Neural progenitor cell (in vitro differentiated cells): ENCODE results near the gene MVD. TPM values are rescaled to one million over a fixed set of nuclear protein-coding genes. Genes with fewer than 3 reads are reported as not detected.
A peak's percentile ranks its signal among the peaks of the same experiment; 100 is the strongest.

Source experiments
- DNase-seq: peaks from one replicate; pipeline ENCODE4 v3.0.0-alpha.2; 2016; ENCODE audit warnings: low spot score
- H2AFZ ChIP-seq: fragments of 200-600 bp; sonication (generic); replicated peaks from 2 replicates; pipeline ENCODE4 v1.6.1; 2016; ENCODE audit warnings: antibody characterized with exemption
- H3F3A ChIP-seq: fragments of 200-600 bp; sonication (generic); 2 replicates; pipeline ENCODE4 v1.6.1; 2016; ENCODE audit warnings: antibody characterized with exemption, low read depth
- H3K27ac ChIP-seq: fragments of 200-600 bp; sonication (generic); 2 replicates; pipeline ENCODE4 v1.5.1; 2016; ENCODE audit warnings: mild to moderate bottlenecking
- H3K27me3 ChIP-seq: fragments of 200-600 bp; sonication (generic); 2 replicates; pipeline ENCODE4 v1.6.1; 2016; ENCODE audit warnings: mild to moderate bottlenecking, moderate library complexity
- H3K36me3 ChIP-seq: fragments of 200-600 bp; sonication (generic); 2 replicates; pipeline ENCODE4 v1.5.1; 2016
- H3K4me1 ChIP-seq: fragments of 200-600 bp; sonication (generic); 2 replicates; pipeline ENCODE4 v1.6.1; 2016; ENCODE audit warnings: mixed run types
- H3K4me2 ChIP-seq: fragments of 200-600 bp; sonication (generic); 2 replicates; pipeline ENCODE4 v1.6.1; 2016
- H3K4me3 ChIP-seq: fragments of 200-600 bp; sonication (generic); 2 replicates; pipeline ENCODE4 v1.5.1; 2016
- H3K79me2 ChIP-seq: fragments of 200-600 bp; sonication (generic); 2 replicates; pipeline ENCODE4 v1.6.1; 2016; ENCODE audit warnings: low read depth
- H3K9ac ChIP-seq: fragments of 200-600 bp; sonication (generic); 2 replicates; pipeline ENCODE4 v1.6.1; 2016
- H3K9me3 ChIP-seq: fragments of 200-600 bp; sonication (generic); 2 replicates; pipeline ENCODE4 v1.5.1; 2016; ENCODE audit warnings: low read depth
- H4K20me1 ChIP-seq: fragments of 200-600 bp; sonication (generic); 2 replicates; pipeline ENCODE4 v1.6.1; 2016; ENCODE audit warnings: low read depth
- H3K27ac Mint-ChIP-seq: 3 replicates; pipeline ENCODE4 v1.8.0; 2021; ENCODE audit warnings: mixed read lengths
- H3K27me3 Mint-ChIP-seq: 2 replicates; pipeline ENCODE4 v1.8.0; 2022; ENCODE audit warnings: low read depth, mild to moderate bottlenecking, inconsistent platforms, moderate library complexity, mixed read lengths; ENCODE audit not compliant: insufficient read depth
- H3K36me3 Mint-ChIP-seq: 3 replicates; pipeline ENCODE4 v1.8.0; 2021; ENCODE audit warnings: mixed read lengths
- H3K4me1 Mint-ChIP-seq: 3 replicates; pipeline ENCODE4 v1.8.0; 2021; ENCODE audit warnings: mixed read lengths
- H3K4me3 Mint-ChIP-seq: 3 replicates; pipeline ENCODE4 v1.8.0; 2021; ENCODE audit warnings: mild to moderate bottlenecking, moderate library complexity, mixed read lengths
- H3K9me3 Mint-ChIP-seq: 3 replicates; pipeline ENCODE4 v1.8.0; 2020; ENCODE audit warnings: mixed read lengths
- CTCF ChIP-seq: fragments of 200-600 bp; sonication (generic); IDR thresholded peaks from 2 replicates; pipeline ENCODE4 v1.5.1; 2017; ENCODE audit warnings: antibody characterized with exemption, mild to moderate bottlenecking
- EZH2 ChIP-seq: fragments of 200-600 bp; sonication (generic); IDR thresholded peaks from 2 replicates; pipeline ENCODE4 v1.6.1; 2017; ENCODE audit warnings: antibody characterized with exemption, mild to moderate bottlenecking, moderate library complexity
- EZH2phosphoT487 ChIP-seq: fragments of 200-600 bp; sonication (generic); IDR thresholded peaks from 2 replicates; pipeline ENCODE4 v1.6.1; 2017; ENCODE audit warnings: antibody characterized with exemption
- total RNA-seq: library from RNA; depleted of rRNA; stranded (reverse); fragments of >200 nt; gene quantifications from 2 replicates; pipeline ENCODE4 v1.2.3, GENCODE V29; 2015; ENCODE audit warnings: low replicate concordance

The MVD gene
- total RNA-seq, 1 donor from 2014 or later = 12.7 TPM

GRCh38 chr16:88613911-88614817 lies 48.7 kb downstream of the MVD start:
- Histone ChIP-seq H3K9me3 (no peaks in the 10 kb centered on the region), H3K4me1 (no peaks in the 10 kb centered on the region), H4K20me1 (peaks cover 96% of the 10 kb centered on the region), H3K79me2 (peaks cover 34% of the 10 kb centered on the region), H3K4me2 (no peak overlapping the region), H3K27ac (no peak overlapping the region), H3K36me3 (no peaks in the 10 kb centered on the region), H3K9ac (no peak overlapping the region), H3K4me3 (no peak overlapping the region), H2AFZ (no peak overlapping the region), H3K27me3 (no peaks in the 10 kb centered on the region), H3F3A (peaks cover 9% of the 10 kb centered on the region)
- Mint-ChIP-seq H3K4me3 (no peak overlapping the region), H3K4me1 (peaks cover 16% of the 10 kb centered on the region), H3K27ac (peak overlapping the region; percentile 60), H3K36me3 (peaks cover 20% of the 10 kb centered on the region), H3K9me3 (no peaks in the 10 kb centered on the region), H3K27me3 (peaks cover 2% of the 10 kb centered on the region)
- no peak for DNase-seq
- no peak for TF ChIP-seq EZH2
- no peak for TF ChIP-seq CTCF
- no peak for TF ChIP-seq EZH2phosphoT487

GRCh38 chr16:88613293-88613692 lies 49.6 kb downstream of the MVD start:
- Mint-ChIP-seq H3K4me1 (peaks cover 9% of the 10 kb centered on the region), H3K4me3 (no peak overlapping the region), H3K27ac (peak overlapping the region; percentile 59), H3K36me3 (peaks cover 18% of the 10 kb centered on the region), H3K9me3 (no peaks in the 10 kb centered on the region), H3K27me3 (peaks cover 2% of the 10 kb centered on the region)
- peaks cover 9% of the 10 kb centered on the region for H3F3A ChIP-seq
- no peaks in the 10 kb centered on the region for H3K4me1 ChIP-seq
- H3K9me3 ChIP-seq = no peaks in the 10 kb centered on the region
- no peaks in the 10 kb centered on the region for H3K27me3 ChIP-seq
- H3K4me3 ChIP-seq = no peak overlapping the region
- TF ChIP-seq EZH2phosphoT487 (no peak), EZH2 (no peak), CTCF (no peak)
- no peak for DNase-seq
- H2AFZ ChIP-seq = no peak overlapping the region
- no peak overlapping the region for H3K9ac ChIP-seq
- H4K20me1 ChIP-seq = peaks cover 87% of the 10 kb centered on the region
- peaks cover 26% of the 10 kb centered on the region for H3K79me2 ChIP-seq
- no peak overlapping the region for H3K4me2 ChIP-seq
- H3K36me3 ChIP-seq = no peaks in the 10 kb centered on the region
- H3K27ac ChIP-seq = no peak overlapping the region

- H3K36me3 Mint-ChIP-seq = peaks cover 23% of the 10 kb centered on the region
- H3K27ac Mint-ChIP-seq = no peak overlapping the region
- Histone ChIP-seq H3K36me3 (no peaks in the 10 kb centered on the region), H3K27me3 (no peaks in the 10 kb centered on the region), H3K79me2 (peaks cover 19% of the 10 kb centered on the region), H3F3A (peaks cover 9% of the 10 kb centered on the region), H4K20me1 (peaks cover 72% of the 10 kb centered on the region), H3K4me3 (no peak overlapping the region), H3K9ac (no peak overlapping the region), H3K4me2 (peak overlapping the region; percentile 48), H2AFZ (no peak overlapping the region), H3K27ac (no peak overlapping the region), H3K9me3 (no peaks in the 10 kb centered on the region), H3K4me1 (no peaks in the 10 kb centered on the region)
- H3K27me3 Mint-ChIP-seq = no peaks in the 10 kb centered on the region
- H3K9me3 Mint-ChIP-seq = no peaks in the 10 kb centered on the region
- peak; percentile 73 for DNase-seq
- peak; percentile 48 for TF ChIP-seq CTCF
- no peak for TF ChIP-seq EZH2
- no peak overlapping the region for H3K4me3 Mint-ChIP-seq
- peaks cover 5% of the 10 kb centered on the region for H3K4me1 Mint-ChIP-seq
These were observed 51.7 kb downstream of the MVD start for GRCh38 chr16:88610909-88611812.
